Stimulated activated CD4-positive, alpha-beta T cell treated with anti-CD3 and anti-CD28 coated beads, Interleukin-15, amount 100 ng/mL, for 48 hours (primary cell): Measurements from ENCODE around the gene UGT1A10.
"Not testable (repeated sequence)": the region's sequence is repeated elsewhere in the genome, so short reads cannot be mapped to it uniquely, and the experiment has no call there.

Source experiments
- DNase-seq, 2 donors: peaks; one replicate each; pipeline ENCODE4 v3.0.0-alpha.2; 2020; ENCODE audit warnings: low read depth in 2 of 2

The UGT1A10 gene

GRCh38 chr2:233655943-233656342 is 19.7 kb downstream of the UGT1A10 start:
- not testable (repeated sequence) for DNase-seq

- no peak for DNase-seq
Observed at GRCh38 chr2:233656443-233656842, 20.2 kb downstream of the UGT1A10 start.

- no peak for DNase-seq
Observed at GRCh38 chr2:233658610-233659009, 22.4 kb downstream of the UGT1A10 start.

GRCh38 chr2:233663911-233664310 is 27.7 kb downstream of the UGT1A10 start:
- DNase-seq, result no peak

GRCh38 chr2:233668605-233669260 is 32.5 kb downstream of the UGT1A10 start:
- DNase-seq, result no peak

GRCh38 chr2:233671290-233672161 is 35.3 kb downstream of the UGT1A10 start, which contains the start of gene UGT1A9:
Gene UGT1A9, plus strand, starts transcription at chr2:233671898. Its CDS starts 37 bp downstream, at chr2:233671935.
- DNase-seq, result no peak

- no peak for DNase-seq
Observed at GRCh38 chr2:233672886-233673285, 36.6 kb downstream of the UGT1A10 start.

- no peak for DNase-seq
Observed at GRCh38 chr2:233673896-233674295, 37.6 kb downstream of the UGT1A10 start.

GRCh38 chr2:233674314-233674713 is 38.1 kb downstream of the UGT1A10 start:
- no peak for DNase-seq

GRCh38 chr2:233674995-233675394 is 38.7 kb downstream of the UGT1A10 start:
- DNase-seq, result no peak

- DNase-seq, result no peak
Observed at GRCh38 chr2:233676046-233676445, 39.8 kb downstream of the UGT1A10 start.

GRCh38 chr2:233679196-233679595 is 42.9 kb downstream of the UGT1A10 start:
- no peak for DNase-seq

GRCh38 chr2:233680361-233681045 is 44.3 kb downstream of the UGT1A10 start:
- DNase-seq, result no peak

- DNase-seq, result no peak
Observed at GRCh38 chr2:233681521-233682099, 45.4 kb downstream of the UGT1A10 start, which contains the start of gene UGT1A7. Gene UGT1A7, plus strand, starts transcription at chr2:233681901. Its CDS starts 37 bp downstream, at chr2:233681938.

- DNase-seq, result no peak
Observed at GRCh38 chr2:233684640-233685039, 48.4 kb downstream of the UGT1A10 start.

GRCh38 chr2:233686928-233687327 is 50.7 kb downstream of the UGT1A10 start:
- no peak for DNase-seq

- no peak for DNase-seq
Observed at GRCh38 chr2:233688341-233688740, 52.1 kb downstream of the UGT1A10 start.

- no peak for DNase-seq
Observed at GRCh38 chr2:233689031-233689430, 52.8 kb downstream of the UGT1A10 start.

- no peak for DNase-seq
Observed at GRCh38 chr2:233689501-233689900, 53.3 kb downstream of the UGT1A10 start.

GRCh38 chr2:233690444-233690843 is 54.2 kb downstream of the UGT1A10 start:
- no peak for DNase-seq

GRCh38 chr2:233691443-233692433 is 55.5 kb downstream of the UGT1A10 start:
- DNase-seq, result no peak
